K562 (cell line): ENCODE measurements around the gene OOSP1. TPM values are rescaled to one million over a fixed set of nuclear protein-coding genes. Genes with fewer than 3 reads are reported as not detected.
A peak's percentile ranks its signal among the peaks of the same experiment; 100 is the strongest.

ENCODE experiments used
- ATF7 ChIP-seq: fragments of 450-650 bp; IDR thresholded peaks from 2 replicates; pipeline ENCODE4 v1.7.1; 2014; ENCODE audit warnings: mild to moderate bottlenecking, moderate library complexity
- CXXC5 ChIP-seq: fragments of 250-450 bp; sonication (Bioruptor Pico); IDR thresholded peaks from 2 replicates; pipeline ENCODE4 v1.8.0; 2022; ENCODE audit warnings: inconsistent platforms, mild to moderate bottlenecking, moderate library complexity
- E4F1 ChIP-seq: fragments of 250-450 bp; sonication (Bioruptor Pico); IDR thresholded peaks from 2 replicates; pipeline ENCODE4 v1.5.0; 2021; ENCODE audit warnings: mild to moderate bottlenecking, borderline replicate concordance
- FOXM1 ChIP-seq, 2 experiments: fragments of 450-650 bp in 1 of 2; sonication (generic) in 1 of 2; formaldehyde crosslinking in 1 of 2; IDR thresholded peaks; 2 replicates each; pipeline versions ENCODE4 v1.6.1 to v1.9.0; 2017 to 2022; ENCODE audit warnings: low read depth in 2 of 2, mild to moderate bottlenecking in 2 of 2, missing genetic modification reagents in 1 of 2, moderate library complexity in 1 of 2
- GTF2A2 ChIP-seq: IDR thresholded peaks from 2 replicates; pipeline ENCODE4 v1.6.1; 2016; ENCODE audit warnings: mild to moderate bottlenecking, missing genetic modification characterization, missing compliant biosample characterization
- HDAC3 ChIP-seq: fragments of 450-650 bp; IDR thresholded peaks from 2 replicates; pipeline ENCODE4 v1.6.1; 2018; ENCODE audit warnings: borderline replicate concordance, mild to moderate bottlenecking, moderate library complexity; ENCODE audit not compliant: partially characterized antibody
- MXI1 ChIP-seq: IDR thresholded peaks from 2 replicates; pipeline ENCODE4 v1.6.1; 2011; ENCODE audit warnings: low read depth, mild to moderate bottlenecking, improper control_type of control experiment, low read length
- PHB2 ChIP-seq: fragments of 450-650 bp; IDR thresholded peaks from 2 replicates; pipeline ENCODE4 v1.6.1; 2017; ENCODE audit warnings: low read depth
- RBFOX2 ChIP-seq: fragments of 200-400 bp; formaldehyde crosslinking; IDR thresholded peaks from 2 replicates; pipeline ENCODE4 v1.6.1; 2017; ENCODE audit warnings: low read depth, mild to moderate bottlenecking, low read length, moderate library complexity
- SMAD4 ChIP-seq: fragments of 250-450 bp; sonication (Bioruptor Pico); conservative IDR thresholded peaks from 2 replicates; pipeline ENCODE4 v1.8.0; 2021; ENCODE audit warnings: inconsistent platforms, mild to moderate bottlenecking, moderate library complexity
- SOX6 ChIP-seq: fragments of 450-650 bp; IDR thresholded peaks from 2 replicates; pipeline ENCODE4 v1.6.1; 2014; ENCODE audit warnings: mild to moderate bottlenecking
- TRIM24 ChIP-seq, 2 experiments: fragments of 450-650 bp; IDR thresholded peaks; 2 replicates each; pipeline ENCODE4 v1.6.1; 2016
- ZFP30 ChIP-seq: fragments of 250-450 bp; sonication (Bioruptor Pico); IDR thresholded peaks from 2 replicates; pipeline ENCODE4 v1.8.0; 2022; ENCODE audit warnings: moderate library complexity, mild to moderate bottlenecking, inconsistent platforms, borderline replicate concordance
- ZNF318 ChIP-seq, 2 experiments: fragments of 450-650 bp; IDR thresholded peaks; 2 replicates each; pipeline ENCODE4 v1.6.1; 2016; ENCODE audit warnings: mild to moderate bottlenecking in 2 of 2, borderline replicate concordance in 1 of 2, low read depth in 1 of 2, moderate library complexity in 1 of 2
- ZNF384 ChIP-seq: IDR thresholded peaks from 2 replicates; pipeline ENCODE4 v1.6.1; 2012; ENCODE audit warnings: low read depth, low read length, improper control_type of control experiment
- ZNF589 ChIP-seq: fragments of 200-800 bp; sonication (Bioruptor generic); IDR thresholded peaks from 2 replicates; pipeline ENCODE4 v1.6.1; 2016; ENCODE audit warnings: low read depth, missing genetic modification characterization, missing compliant biosample characterization
- ZZZ3 ChIP-seq: fragments of 450-650 bp; IDR thresholded peaks from 2 replicates; pipeline ENCODE4 v1.6.1; 2016; ENCODE audit warnings: antibody characterized with exemption, mild to moderate bottlenecking, moderate library complexity
- polyA plus RNA-seq, 8 experiments: library from polyadenylated mRNA; depleted of rRNA in 4 of 8; stranded (reverse) in 5 of 8; unstranded in 3 of 8; fragments of >200 nt; fragmentation: Nextera tagmentation in 2 of 8; fragmentation: Illumina TruSeq in 1 of 8; extraction: Ambion mirVana in 2 of 8; extraction: Trizol in 1 of 8; gene quantifications; 2 replicates each; pipeline versions ENCODE4 v1.2.1 to v1.2.3, GENCODE V29; 2011 to 2014; ENCODE audit warnings: inconsistent platforms in 1 of 8, missing spikeins in 1 of 8
- total RNA-seq, 7 experiments: library from RNA; depleted of rRNA in 6 of 7; stranded (reverse); fragments of >200 nt in 6 of 7; fragmentation: Illumina TruSeq in 2 of 7; extraction: Trizol in 2 of 7; gene quantifications; 2 replicates each; pipeline versions ENCODE4 v1.2.1 to v1.2.3, GENCODE V29; 2011 to 2021; ENCODE audit warnings: low replicate concordance in 1 of 7

Gene OOSP1
- total and polyA plus RNA-seq, 9 of the 15 experiments (the other 6 are each of a cell fraction or from before 2014, with no cell fraction given) = 0.14 to 3.0 (median 0.61) TPM

- TF ChIP-seq TRIM24 (IDR thresholded peaks at IDR 0.05) (peak; percentile 100), E4F1 (CRISPR knock-in tag) (no peak), SMAD4 (CRISPR knock-in tag) (peak; percentile 96), PHB2 (peak; percentile 97), ZNF589 (peak; percentile 99), ZZZ3 (no peak), RBFOX2 (no peak), ATF7 (peak; percentile 78), CXXC5 (peak; percentile 85), ZNF384 (0 out of 2 replicates have a peak, but pooled peaks have one; percentile 14), ZFP30 (CRISPR knock-in tag) (no peak), HDAC3 (peak; percentile 95), MXI1 (peak; percentile 74; the same call in 1 of the 2 replicates), GTF2A2 (0 out of 2 replicates have a peak, but pooled peaks have one; percentile 11), ZNF318 (IDR thresholded peaks at IDR 0.05; ENCODE audit: borderline replicate concordance in 1 of 2, low read depth in 1 of 2) (peak; percentile 80 to 91; a peak in 2 of 4 replicates), FOXM1 (IDR thresholded peaks at IDR 0.05; ENCODE audit: low read depth) (peak; percentile 100), FOXM1 (CRISPR knock-in tag; IDR thresholded peaks at IDR 0.05; ENCODE audit: low read depth) (peak; percentile 99), SOX6 (peak; percentile 99)
Observed at GRCh38 chr11:59960502-59961381, 22.5 kb downstream of the OOSP1 start (continued).
